Activated CD4-positive, alpha-beta T cell treated with anti-CD3 and anti-CD28 coated beads for 36 hours (primary cell): ENCODE results near the gene WWC2. TPM values are rescaled to one million over a fixed set of nuclear protein-coding genes. Genes with fewer than 3 reads are reported as not detected.

Source experiments
- ATAC-seq: fragments of 200-7000 bp; cut with Tn5 transposase; one replicate; pipeline ENCODE4 v1.10.0; 2021; ENCODE audit warnings: mild to moderate bottlenecking, moderate library complexity
- CTCF ChIA-PET: fragments of 350-600 bp; sonication (Branson Sonifier 250); formaldehyde crosslinking; loops from one replicate; lab custom pipeline; 2021; ENCODE audit warnings: antibody characterized with exemption; lab: Charles Lee
- POLR2A ChIA-PET: fragments of 350-600 bp; sonication (Branson Sonifier 250); formaldehyde crosslinking; loops from one replicate; lab custom pipeline; 2021; ENCODE audit warnings: antibody characterized with exemption, inconsistent platforms; lab: Charles Lee
- DNase-seq: peaks from one replicate; pipeline ENCODE4 v3.0.0-alpha.2; 2020
- H3K27ac Mint-ChIP-seq: one replicate; pipeline ENCODE4 v1.8.0; 2021; ENCODE audit warnings: mixed read lengths
- H3K27me3 Mint-ChIP-seq: one replicate; pipeline ENCODE4 v1.8.0; 2021; ENCODE audit warnings: mixed read lengths
- H3K36me3 Mint-ChIP-seq: one replicate; pipeline ENCODE4 v1.8.0; 2021; ENCODE audit warnings: low read depth, mixed read lengths
- H3K4me1 Mint-ChIP-seq: one replicate; pipeline ENCODE4 v1.8.0; 2021; ENCODE audit warnings: mixed read lengths
- H3K4me3 Mint-ChIP-seq: one replicate; pipeline ENCODE4 v1.8.0; 2021; ENCODE audit warnings: mild to moderate bottlenecking, moderate library complexity, mixed read lengths
- H3K9me3 Mint-ChIP-seq: one replicate; pipeline ENCODE4 v1.8.0; 2021; ENCODE audit warnings: low read depth, mixed read lengths
- intact Hi-C, 2 experiments: fragments of 100-400 bp; cut with DNase I in 1 of 2; cut with micrococcal nuclease in 1 of 2; formaldehyde crosslinking; loops; one replicate each; pipeline versions ENCODE4 v1.14.2 to v1.15.1; 2022 to 2024; cut with DNase I, micrococcal nuclease
- total RNA-seq, 2 experiments: library from RNA; stranded (reverse); gene quantifications; one replicate each; pipeline ENCODE4 v1.2.3, GENCODE V29; 2021

WWC2 gene
- total RNA-seq, 2 experiments from 2014 or later: 3.6 to 4.3 TPM

DNA sequence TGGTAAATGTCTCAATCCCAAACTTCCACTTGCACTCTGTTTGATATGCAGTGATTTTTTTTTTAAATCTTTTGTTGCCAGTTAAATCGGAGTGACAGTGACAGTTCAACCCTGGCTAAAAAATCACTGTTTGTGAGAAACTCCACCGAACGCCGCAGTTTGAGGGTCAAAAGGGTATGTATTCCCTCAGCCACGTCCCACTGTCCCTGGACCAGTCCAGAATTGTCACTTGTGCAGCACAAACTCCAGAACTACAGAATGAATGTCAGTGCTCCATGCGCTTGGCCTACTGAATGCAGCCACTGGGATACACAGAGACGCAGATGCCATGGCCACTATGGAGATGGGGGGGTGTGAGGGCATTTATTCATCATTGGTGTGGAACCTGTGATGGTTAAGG lies 186.8 kb downstream of the WWC2 start:
- H3K27me3 Mint-ChIP-seq: no peaks in the 10 kb centered on the region
- H3K27ac Mint-ChIP-seq: no peak overlapping the region
- no peaks in the 10 kb centered on the region for H3K4me1 Mint-ChIP-seq
- H3K4me3 Mint-ChIP-seq: no peak overlapping the region
- DNase-seq (no peak), ATAC-seq (no peak)
- H3K9me3 Mint-ChIP-seq: no peaks in the 10 kb centered on the region
- ChIA-PET POLR2A (no interaction called here), CTCF (no interaction called here)
- intact Hi-C loops: no loop called here
- H3K36me3 Mint-ChIP-seq: no peaks in the 10 kb centered on the region

DNA sequence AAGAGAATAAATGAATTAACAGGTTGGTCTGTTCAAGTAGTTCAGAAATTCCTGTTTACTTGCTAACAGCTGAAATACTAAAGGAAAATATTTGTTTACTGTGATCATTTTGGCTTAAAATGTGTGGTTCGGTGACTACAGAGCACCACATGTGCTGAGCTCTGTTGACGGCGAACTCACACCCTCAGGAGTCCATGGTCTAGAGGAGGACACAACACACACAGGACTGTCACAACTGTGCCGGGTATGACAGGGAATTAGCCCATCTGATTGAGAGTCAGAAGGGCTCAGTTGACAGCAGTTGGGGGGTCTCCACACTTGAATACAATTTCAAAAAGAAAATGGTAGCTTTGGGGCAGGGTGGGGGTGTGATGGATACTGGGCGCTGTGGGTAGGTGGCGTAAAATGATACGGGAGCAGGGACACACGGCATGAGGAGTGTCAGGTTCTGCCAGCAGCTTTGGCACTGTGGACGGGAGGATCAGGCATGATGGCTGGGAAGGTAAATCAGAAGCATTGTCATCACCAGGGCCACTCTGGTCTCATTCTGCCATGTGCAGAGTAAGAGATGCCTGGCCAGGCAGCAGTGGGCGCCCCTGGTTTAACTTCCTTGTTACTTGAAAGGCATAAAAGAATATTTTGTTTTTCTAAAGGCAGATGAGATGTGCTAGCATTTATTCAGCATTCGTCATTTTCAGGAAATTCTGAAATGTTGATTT lies 187.7 kb downstream of the WWC2 start:
- H3K27ac Mint-ChIP-seq: no peak overlapping the region
- no peaks in the 10 kb centered on the region for H3K27me3 Mint-ChIP-seq
- no peak overlapping the region for H3K4me3 Mint-ChIP-seq
- ChIA-PET POLR2A (no interaction called here), CTCF (no interaction called here)
- no peaks in the 10 kb centered on the region for H3K4me1 Mint-ChIP-seq
- no peaks in the 10 kb centered on the region for H3K36me3 Mint-ChIP-seq
- intact Hi-C loops: no loop called here
- DNase-seq (no peak), ATAC-seq (no peak)
- H3K9me3 Mint-ChIP-seq: no peaks in the 10 kb centered on the region

DNA sequence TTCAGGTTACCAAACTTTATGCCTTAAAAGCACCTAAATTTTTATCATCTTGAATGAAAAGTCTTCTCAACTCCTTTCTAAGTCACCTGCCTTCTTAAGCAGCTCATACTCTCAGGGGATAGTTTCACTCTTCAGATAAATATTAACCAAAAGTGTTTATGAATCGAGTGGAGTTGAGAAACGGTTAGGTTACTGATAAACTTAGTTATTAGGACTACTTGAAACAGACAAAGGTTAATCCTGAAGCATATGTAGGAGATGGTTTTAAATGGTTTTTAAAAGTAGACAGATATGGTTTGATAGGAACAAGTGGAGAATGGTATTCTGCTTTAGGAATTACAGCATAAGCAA lies 188.2 kb downstream of the WWC2 start:
- H3K4me1 Mint-ChIP-seq: no peaks in the 10 kb centered on the region
- no peak overlapping the region for H3K27ac Mint-ChIP-seq
- H3K27me3 Mint-ChIP-seq: no peaks in the 10 kb centered on the region
- H3K4me3 Mint-ChIP-seq: no peak overlapping the region
- POLR2A ChIA-PET: no interaction called here
- CTCF ChIA-PET: no interaction called here
- no peaks in the 10 kb centered on the region for H3K9me3 Mint-ChIP-seq
- no peaks in the 10 kb centered on the region for H3K36me3 Mint-ChIP-seq
- intact Hi-C loops: no loop called here
- no peak for ATAC-seq
- no peak for DNase-seq

DNA sequence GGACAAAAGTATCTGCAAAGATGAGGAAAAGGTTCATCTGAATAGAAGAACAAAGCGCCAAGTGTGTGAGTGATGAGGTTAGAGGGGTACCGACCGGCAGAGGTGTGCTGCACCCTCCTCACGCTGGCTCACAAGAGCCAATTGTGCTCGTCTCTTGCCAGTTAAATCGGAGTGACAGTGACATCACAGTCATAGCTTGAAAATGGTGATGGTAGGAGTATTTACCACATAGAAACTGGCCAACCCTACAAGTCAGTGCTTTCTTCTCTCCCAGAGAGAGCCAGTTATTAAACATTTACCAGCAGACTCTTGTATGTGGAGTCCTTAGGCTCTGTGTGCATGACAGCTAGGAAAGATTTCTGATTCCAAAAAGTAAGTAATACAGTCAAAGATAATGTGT lies 188.6 kb downstream of the WWC2 start:
- H3K9me3 Mint-ChIP-seq: no peaks in the 10 kb centered on the region
- DNase-seq (no peak), ATAC-seq (no peak)
- POLR2A ChIA-PET: no interaction called here
- H3K27me3 Mint-ChIP-seq: no peaks in the 10 kb centered on the region
- CTCF ChIA-PET: no interaction called here
- no peak overlapping the region for H3K27ac Mint-ChIP-seq
- intact Hi-C loops: loop anchor here in 1 of 2 experiments (2.0 kb wide), 1 partner anchor 111 kb away; no protein-coding TSS in a partner anchor
- H3K4me1 Mint-ChIP-seq: no peaks in the 10 kb centered on the region
- no peak overlapping the region for H3K4me3 Mint-ChIP-seq
- no peaks in the 10 kb centered on the region for H3K36me3 Mint-ChIP-seq

DNA sequence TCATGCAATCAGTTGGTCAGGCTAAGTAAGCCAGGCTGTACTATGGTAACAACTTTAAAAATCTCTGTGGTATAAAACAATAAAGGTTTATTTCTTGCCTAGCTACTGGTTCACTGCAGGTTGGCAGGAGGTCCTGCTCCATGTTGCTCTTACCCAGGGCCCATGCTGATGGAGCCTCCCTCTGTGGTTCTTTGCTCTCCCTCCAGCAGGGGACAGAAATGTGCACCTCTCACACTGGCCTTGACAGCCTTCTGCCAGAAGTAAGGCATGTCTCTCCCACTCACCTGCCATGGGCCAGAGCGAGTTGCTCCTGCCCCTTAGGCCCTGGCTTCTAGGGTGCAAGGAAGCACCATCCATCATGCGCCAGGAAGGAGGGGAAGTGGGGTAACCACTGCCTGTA lies 189.9 kb downstream of the WWC2 start:
- no peaks in the 10 kb centered on the region for H3K9me3 Mint-ChIP-seq
- no peaks in the 10 kb centered on the region for H3K27me3 Mint-ChIP-seq
- no peak for DNase-seq
- H3K27ac Mint-ChIP-seq: no peak overlapping the region
- H3K36me3 Mint-ChIP-seq: no peaks in the 10 kb centered on the region
- intact Hi-C loops: loop anchor here in 1 of 2 experiments (2.0 kb wide), 1 partner anchor 110 kb away; no protein-coding TSS in a partner anchor
- POLR2A ChIA-PET: interaction anchor here (0.6 kb wide), 1 partner anchor 918 kb away, joined by 6 read pairs; no protein-coding TSS in a partner anchor
- CTCF ChIA-PET: interaction anchor here (0.7 kb wide), 2 partner anchors 12 to 459 kb away, joined by 3 to 4 read pairs; no protein-coding TSS in a partner anchor
- no peaks in the 10 kb centered on the region for H3K4me1 Mint-ChIP-seq
- no peak for ATAC-seq
- no peak overlapping the region for H3K4me3 Mint-ChIP-seq

DNA sequence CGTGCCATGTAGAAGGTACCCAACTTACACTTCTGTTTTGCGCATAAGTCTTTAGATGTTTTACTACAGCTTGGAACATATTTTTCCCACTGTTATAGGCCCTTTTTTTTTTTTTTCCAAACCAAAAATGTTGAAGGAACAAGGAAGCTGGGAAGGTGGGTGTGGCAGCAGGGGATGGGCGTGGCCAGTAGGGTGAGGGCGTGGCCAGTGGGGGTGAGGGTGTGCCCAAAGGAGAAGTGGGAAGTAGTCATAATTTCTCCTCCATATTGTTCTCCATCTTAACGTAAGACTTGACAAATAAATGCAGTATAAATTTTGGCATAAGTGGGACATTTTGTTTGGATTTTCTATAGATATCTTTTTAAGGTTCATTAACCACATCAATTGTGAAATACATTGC lies 190.6 kb downstream of the WWC2 start:
- DNase-seq (peak; percentile 17), ATAC-seq (no peak)
- Mint-ChIP-seq H3K9me3 (no peaks in the 10 kb centered on the region), H3K27ac (no peak overlapping the region), H3K4me1 (no peaks in the 10 kb centered on the region), H3K4me3 (no peak overlapping the region), H3K36me3 (no peaks in the 10 kb centered on the region), H3K27me3 (no peaks in the 10 kb centered on the region)
- ChIA-PET POLR2A (interaction anchor here (0.6 kb wide), 1 partner anchor 919 kb away, joined by 6 read pairs; no protein-coding TSS in a partner anchor), CTCF (interaction anchor here (0.7 to 0.9 kb wide), 2 partner anchors 12 to 27 kb away, joined by 4 read pairs; no protein-coding TSS in a partner anchor)
- intact Hi-C loops: loop anchor here in 1 of 2 experiments (2.0 kb wide), 1 partner anchor 109 kb away; no protein-coding TSS in a partner anchor

DNA sequence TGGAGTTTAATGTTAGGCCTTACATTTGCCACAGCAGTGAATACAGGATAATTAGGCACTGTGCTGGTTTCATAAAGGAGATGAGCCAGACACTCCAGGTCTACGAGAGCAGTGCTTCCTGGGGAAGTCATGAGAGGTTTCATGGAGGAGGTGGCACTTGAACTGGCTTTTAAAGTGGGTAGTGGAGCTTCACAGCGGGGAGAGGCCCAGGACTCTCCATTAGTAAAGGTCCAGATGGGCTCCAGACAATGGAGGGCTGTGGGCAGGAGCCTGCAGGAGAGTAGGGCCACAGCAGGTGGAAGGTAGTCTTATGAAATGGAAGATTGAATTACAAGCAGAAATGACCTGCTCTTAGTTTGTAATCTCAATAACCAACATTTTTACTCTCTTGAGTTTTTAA lies 192.0 kb downstream of the WWC2 start:
- ChIA-PET CTCF (interaction anchor here (0.7 to 0.8 kb wide), 2 partner anchors 20 to 27 kb away, joined by 3 read pairs; no protein-coding TSS in a partner anchor), POLR2A (interaction anchor here (0.7 kb wide), 1 partner anchor 238 kb away, joined by 4 read pairs; no protein-coding TSS in a partner anchor)
- H3K9me3 Mint-ChIP-seq: no peaks in the 10 kb centered on the region
- H3K4me3 Mint-ChIP-seq: no peak overlapping the region
- ATAC-seq (no peak), DNase-seq (no peak)
- no peaks in the 10 kb centered on the region for H3K4me1 Mint-ChIP-seq
- H3K27ac Mint-ChIP-seq: no peak overlapping the region
- intact Hi-C loops: no loop called here
- H3K27me3 Mint-ChIP-seq: no peaks in the 10 kb centered on the region
- no peaks in the 10 kb centered on the region for H3K36me3 Mint-ChIP-seq

DNA sequence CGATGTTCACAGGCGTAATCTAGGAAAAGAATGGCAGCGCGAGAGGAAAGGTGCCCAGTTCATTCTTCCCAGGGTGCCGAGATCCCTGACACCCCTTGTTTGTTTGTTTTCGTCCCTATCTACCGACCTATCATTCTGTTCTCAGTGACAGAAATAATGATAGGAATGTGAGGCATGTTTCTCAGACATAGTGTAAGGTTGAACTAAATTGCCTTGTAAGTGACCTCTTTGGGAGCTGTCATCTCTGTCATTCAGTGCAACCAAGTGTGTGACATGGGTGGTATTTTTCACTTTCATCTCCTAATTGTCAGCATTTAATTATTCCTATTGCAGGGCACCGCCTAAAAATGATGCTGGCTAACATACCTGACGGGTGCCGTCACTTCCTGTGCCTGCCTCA lies 196.7 kb downstream of the WWC2 start:
- Mint-ChIP-seq H3K27me3 (no peaks in the 10 kb centered on the region), H3K27ac (no peak overlapping the region), H3K4me1 (no peaks in the 10 kb centered on the region), H3K4me3 (no peak overlapping the region), H3K9me3 (no peaks in the 10 kb centered on the region), H3K36me3 (no peaks in the 10 kb centered on the region)
- no peak for ATAC-seq
- ChIA-PET POLR2A (interaction anchor here (0.7 kb wide), 1 partner anchor 79 kb away, joined by 7 read pairs; no protein-coding TSS in a partner anchor), CTCF (no interaction called here)
- no peak for DNase-seq
- intact Hi-C loops: no loop called here

DNA sequence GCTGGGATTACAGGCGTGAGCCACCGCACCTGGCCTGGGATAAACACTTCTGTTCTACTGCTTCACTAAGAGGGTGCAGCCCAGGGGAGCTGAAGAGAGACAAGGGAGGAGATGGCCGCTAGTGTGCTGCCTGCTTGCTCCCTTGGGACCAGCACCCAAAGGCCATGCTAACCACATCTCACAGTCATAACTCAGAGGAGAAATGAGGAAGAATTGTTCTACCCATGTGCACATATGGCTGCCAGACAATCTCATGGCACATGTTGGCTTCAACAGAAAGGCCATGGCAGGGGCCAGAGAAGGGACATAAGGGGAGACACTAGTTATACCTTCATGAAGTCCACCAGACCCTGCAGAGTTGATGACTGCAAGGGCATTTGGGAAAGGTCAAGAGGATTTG lies 198.6 kb downstream of the WWC2 start:
- intact Hi-C loops: no loop called here
- ChIA-PET CTCF (no interaction called here), POLR2A (no interaction called here)
- Mint-ChIP-seq H3K36me3 (no peaks in the 10 kb centered on the region), H3K9me3 (no peaks in the 10 kb centered on the region), H3K27ac (no peak overlapping the region), H3K4me1 (no peaks in the 10 kb centered on the region), H3K27me3 (no peaks in the 10 kb centered on the region), H3K4me3 (no peak overlapping the region)
- DNase-seq: no peak
- no peak for ATAC-seq

DNA sequence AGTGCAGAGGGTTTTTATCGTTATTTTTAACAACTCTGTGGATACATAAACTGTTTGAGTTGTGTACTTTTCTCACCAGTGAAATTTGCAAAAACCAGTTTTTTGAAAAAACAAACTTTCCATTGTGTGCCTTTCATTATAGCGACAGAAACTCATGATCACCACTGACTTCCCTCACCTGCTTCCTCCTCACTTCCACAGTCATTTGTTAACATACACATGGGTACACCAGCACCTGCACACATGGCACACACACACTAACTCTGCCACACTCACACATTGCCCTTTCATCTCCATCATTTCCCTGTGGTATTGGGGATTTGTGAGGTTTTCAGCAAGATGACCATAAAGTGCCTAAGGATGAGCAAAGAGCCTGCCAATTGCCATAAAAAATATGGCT lies 200.4 kb downstream of the WWC2 start:
- POLR2A ChIA-PET: no interaction called here
- ATAC-seq (no peak), DNase-seq (no peak)
- no peaks in the 10 kb centered on the region for H3K27me3 Mint-ChIP-seq
- H3K36me3 Mint-ChIP-seq: no peaks in the 10 kb centered on the region
- no peaks in the 10 kb centered on the region for H3K4me1 Mint-ChIP-seq
- intact Hi-C loops: no loop called here
- H3K9me3 Mint-ChIP-seq: no peaks in the 10 kb centered on the region
- CTCF ChIA-PET: interaction anchor here (0.6 to 0.7 kb wide), 2 partner anchors 218 to 249 kb away, joined by 3 read pairs; no protein-coding TSS in a partner anchor
- H3K27ac Mint-ChIP-seq: no peak overlapping the region
- no peak overlapping the region for H3K4me3 Mint-ChIP-seq

DNA sequence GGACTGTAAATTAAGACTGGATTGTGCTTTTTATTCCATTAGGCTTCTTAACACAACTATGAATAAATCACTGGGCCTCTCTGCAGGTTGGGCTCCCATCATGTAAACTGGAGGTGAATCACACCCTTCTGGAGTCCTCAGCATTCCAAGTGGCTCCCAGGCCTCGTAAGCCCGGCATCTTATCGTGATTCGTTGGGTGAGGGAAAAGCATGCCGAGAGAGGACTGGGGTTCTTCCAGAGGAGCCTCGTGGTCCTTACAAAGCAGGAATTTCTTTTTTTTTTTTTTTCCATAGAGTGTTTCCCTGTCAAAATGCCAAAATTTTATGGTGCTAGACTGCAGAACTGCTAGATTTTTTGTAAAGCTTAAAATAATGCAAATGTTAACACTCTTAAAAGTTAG lies 201.0 kb downstream of the WWC2 start:
- Mint-ChIP-seq H3K4me3 (no peak overlapping the region), H3K9me3 (no peaks in the 10 kb centered on the region), H3K36me3 (no peaks in the 10 kb centered on the region), H3K27ac (no peak overlapping the region), H3K4me1 (no peaks in the 10 kb centered on the region), H3K27me3 (no peaks in the 10 kb centered on the region)
- ChIA-PET POLR2A (no interaction called here), CTCF (interaction anchor here (0.7 kb wide), 1 partner anchor 219 kb away, joined by 3 read pairs; no protein-coding TSS in a partner anchor)
- no peak for ATAC-seq
- DNase-seq: no peak
- intact Hi-C loops: no loop called here

DNA sequence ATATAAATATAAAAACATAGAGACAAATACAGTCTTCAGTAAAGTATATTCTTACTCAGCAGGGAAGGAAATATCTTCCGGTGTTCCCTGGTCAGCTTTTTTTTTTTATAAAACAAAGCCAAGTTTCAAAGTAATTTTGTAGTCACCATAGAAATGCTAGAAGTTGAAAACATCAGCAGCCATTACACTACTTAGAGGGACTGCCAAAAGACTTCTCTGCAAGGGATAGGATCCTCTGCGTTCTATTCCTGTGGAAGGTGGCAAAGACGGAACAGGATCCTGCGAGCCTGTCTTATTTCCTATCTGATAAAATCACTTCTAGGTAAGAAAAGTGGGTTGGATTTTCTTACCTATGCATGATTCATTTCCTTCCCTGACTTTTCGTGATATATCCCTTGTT lies 201.6 kb downstream of the WWC2 start:
- POLR2A ChIA-PET: no interaction called here
- CTCF ChIA-PET: interaction anchor here (0.6 kb wide), 1 partner anchor 826 kb away, joined by 3 read pairs; no protein-coding TSS in a partner anchor
- intact Hi-C loops: no loop called here

More for the DNA sequence above, 201.6 kb downstream of the WWC2 start:
- H3K4me3 Mint-ChIP-seq: no peak overlapping the region
- DNase-seq: no peak
- H3K9me3 Mint-ChIP-seq: no peaks in the 10 kb centered on the region
- no peaks in the 10 kb centered on the region for H3K27me3 Mint-ChIP-seq
- H3K36me3 Mint-ChIP-seq: no peaks in the 10 kb centered on the region
- H3K27ac Mint-ChIP-seq: no peak overlapping the region
- ATAC-seq: no peak
- no peaks in the 10 kb centered on the region for H3K4me1 Mint-ChIP-seq
